Testis (tissue), 3 donors: ENCODE results near the gene ARID2. TPM values are rescaled to one million over a fixed set of nuclear protein-coding genes. Genes with fewer than 3 reads are reported as not detected.

ENCODE experiments used
- DNase-seq: peaks from one replicate; pipeline ENCODE4 v3.0.0-alpha.2; 2019
- H3K27ac ChIP-seq, 2 donors: fragments of 200-600 bp; sonication (generic); one replicate each; pipeline ENCODE4 v1.5.1; 2019
- H3K27me3 ChIP-seq: fragments of 200-600 bp; sonication (generic); one replicate; pipeline ENCODE4 v1.5.1; 2019
- H3K36me3 ChIP-seq: fragments of 200-600 bp; sonication (generic); one replicate; pipeline ENCODE4 v1.5.1; 2017; ENCODE audit warnings: low read depth; ENCODE audit errors: missing control alignments
- H3K4me1 ChIP-seq: fragments of 200-600 bp; sonication (generic); one replicate; pipeline ENCODE4 v1.5.1; 2019
- H3K4me3 ChIP-seq, 2 donors: fragments of 200-600 bp; sonication (generic); one replicate each; pipeline ENCODE4 v1.5.1; 2017 to 2019
- H3K9me3 ChIP-seq: fragments of 200-600 bp; sonication (generic); one replicate; pipeline ENCODE4 v1.5.1; 2017
- POLR2A ChIP-seq: fragments of 450-650 bp; IDR thresholded peaks from one replicate; pipeline ENCODE4 v1.6.1; 2017; ENCODE audit warnings: antibody characterized with exemption, mild to moderate bottlenecking, moderate library complexity
- WGBS, 2 donors: methylation state at CpG; one replicate each; pipeline ENCODE4 v1.1.5; 2018; 5-methylcytosine and 5-hydroxymethylcytosine counted together
- intact Hi-C: fragments of 100-400 bp; cut with DNase I; formaldehyde crosslinking; loops from one replicate; pipeline ENCODE4 v1.15.1; 2023; ENCODE audit warnings: low total_unique reads
- polyA plus RNA-seq: library from polyadenylated mRNA; stranded (reverse); fragments of 350-450 nt; fragmentation: Illumina TruSeq; extraction: RNeasy Lipid Tissue Mini Kit (QIAGEN cat#74804); gene quantifications from one replicate; pipeline ENCODE4 v1.2.3, GENCODE V29; 2014; ENCODE audit warnings: low read depth, low replicate concordance; ENCODE audit not compliant: insufficient read depth
- total RNA-seq, 2 donors: library from RNA; depleted of rRNA; stranded (reverse); fragments of >200 nt; gene quantifications; one replicate each; pipeline ENCODE4 v1.2.3, GENCODE V29; 2016
- TF ChIP-seq, protein P1 (sequence below), 3 experiments: fragments of 450-650 bp in 2 of 3; fragments of 200-600 bp in 1 of 3; sonication (generic) in 1 of 3; IDR thresholded peaks; one replicate each; pipeline ENCODE4 v1.5.1; 2016 to 2019; ENCODE audit warnings: antibody characterized with exemption in 3 of 3, mild to moderate bottlenecking in 2 of 3, moderate library complexity in 1 of 3

ARID2 gene
- total and polyA plus RNA-seq, 3 donors from 2014 or later, result 50.4 to 82.2 (median 72.4) TPM

GRCh38 chr12:45687081-45688015 lies 42.2 kb upstream of the ARID2 start:
- Histone ChIP-seq H3K4me3 (no peak overlapping the region), H3K9me3 (no peaks in the 10 kb centered on the region), H3K27ac (no peak overlapping the region), H3K4me1 (no peaks in the 10 kb centered on the region), H3K27me3 (no peaks in the 10 kb centered on the region), H3K36me3 (no peaks in the 10 kb centered on the region)
- 94 to 100% methylated on average over 1 of the region's 1 CpG for WGBS, 2 donors
- no peak for TF ChIP-seq POLR2A
- TF ChIP-seq, protein P1, sequence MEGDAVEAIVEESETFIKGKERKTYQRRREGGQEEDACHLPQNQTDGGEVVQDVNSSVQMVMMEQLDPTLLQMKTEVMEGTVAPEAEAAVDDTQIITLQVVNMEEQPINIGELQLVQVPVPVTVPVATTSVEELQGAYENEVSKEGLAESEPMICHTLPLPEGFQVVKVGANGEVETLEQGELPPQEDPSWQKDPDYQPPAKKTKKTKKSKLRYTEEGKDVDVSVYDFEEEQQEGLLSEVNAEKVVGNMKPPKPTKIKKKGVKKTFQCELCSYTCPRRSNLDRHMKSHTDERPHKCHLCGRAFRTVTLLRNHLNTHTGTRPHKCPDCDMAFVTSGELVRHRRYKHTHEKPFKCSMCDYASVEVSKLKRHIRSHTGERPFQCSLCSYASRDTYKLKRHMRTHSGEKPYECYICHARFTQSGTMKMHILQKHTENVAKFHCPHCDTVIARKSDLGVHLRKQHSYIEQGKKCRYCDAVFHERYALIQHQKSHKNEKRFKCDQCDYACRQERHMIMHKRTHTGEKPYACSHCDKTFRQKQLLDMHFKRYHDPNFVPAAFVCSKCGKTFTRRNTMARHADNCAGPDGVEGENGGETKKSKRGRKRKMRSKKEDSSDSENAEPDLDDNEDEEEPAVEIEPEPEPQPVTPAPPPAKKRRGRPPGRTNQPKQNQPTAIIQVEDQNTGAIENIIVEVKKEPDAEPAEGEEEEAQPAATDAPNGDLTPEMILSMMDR (IDR thresholded peaks at IDR 0.05), result no peak
- DNase-seq, result no peak
- intact Hi-C loops, result no loop called here

DNA sequence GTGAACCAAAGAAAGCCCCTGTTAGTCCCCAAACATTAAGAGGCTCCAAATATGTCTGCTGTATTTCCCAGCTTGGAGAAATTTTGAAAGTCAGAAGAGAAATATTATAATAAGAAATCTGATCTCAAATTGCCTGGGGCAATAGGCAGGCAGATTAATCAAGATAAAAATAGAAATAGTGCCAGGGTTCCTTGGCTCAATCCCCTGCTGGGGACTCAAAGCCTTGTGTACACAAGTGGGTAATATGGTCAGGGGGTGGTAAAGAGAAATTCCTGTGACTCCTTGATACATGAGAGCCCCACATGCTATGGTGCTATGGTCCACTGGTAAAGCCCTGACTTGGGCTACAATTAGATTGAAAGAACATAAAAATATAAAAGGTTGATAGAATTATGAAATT lies 41.3 kb upstream of the ARID2 start:
- TF ChIP-seq POLR2A, result no peak
- TF ChIP-seq, protein P1 (IDR thresholded peaks at IDR 0.05), result no peak
- no peak overlapping the region for H3K4me3 ChIP-seq

GRCh38 chr12:45695035-45695434 lies 34.5 kb upstream of the ARID2 start:
- Histone ChIP-seq H3K4me1 (no peaks in the 10 kb centered on the region), H3K27ac (no peak overlapping the region), H3K36me3 (no peaks in the 10 kb centered on the region), H3K9me3 (no peaks in the 10 kb centered on the region), H3K27me3 (no peaks in the 10 kb centered on the region), H3K4me3 (no peak overlapping the region)
- 77 to 79% methylated on average over 2 of the region's 2 CpGs for WGBS, 2 donors
- intact Hi-C loops, result no loop called here
- TF ChIP-seq, protein P1 (IDR thresholded peaks at IDR 0.05), result no peak
- DNase-seq, result no peak

More for the DNA sequence above, 41.3 kb upstream of the ARID2 start:
- Histone ChIP-seq H3K27ac (no peak overlapping the region), H3K36me3 (no peaks in the 10 kb centered on the region), H3K27me3 (no peaks in the 10 kb centered on the region), H3K4me1 (no peaks in the 10 kb centered on the region), H3K9me3 (no peaks in the 10 kb centered on the region)
- intact Hi-C loops, result no loop called here
- no peak for DNase-seq

GRCh38 chr12:45695606-45696005 lies 33.9 kb upstream of the ARID2 start:
- DNase-seq, result no peak
- H3K4me1 ChIP-seq, result no peaks in the 10 kb centered on the region
- no peaks in the 10 kb centered on the region for H3K9me3 ChIP-seq
- no peak overlapping the region for H3K27ac ChIP-seq
- no peaks in the 10 kb centered on the region for H3K27me3 ChIP-seq
- TF ChIP-seq POLR2A, result no peak
- TF ChIP-seq, protein P1 (IDR thresholded peaks at IDR 0.05), result no peak
- no peak overlapping the region for H3K4me3 ChIP-seq
- intact Hi-C loops, result no loop called here
- no peaks in the 10 kb centered on the region for H3K36me3 ChIP-seq

GRCh38 chr12:45696049-45696448 lies 33.5 kb upstream of the ARID2 start:
- H3K36me3 ChIP-seq, result no peaks in the 10 kb centered on the region
- no peak overlapping the region for H3K27ac ChIP-seq
- no peak overlapping the region for H3K4me3 ChIP-seq
- H3K27me3 ChIP-seq, result no peaks in the 10 kb centered on the region
- WGBS, 2 donors, result 96 to 98% methylated on average over 7 of the region's 7 CpGs
- no peak for TF ChIP-seq POLR2A
- TF ChIP-seq, protein P1 (IDR thresholded peaks at IDR 0.05), result no peak
- no peak for DNase-seq
- H3K9me3 ChIP-seq, result no peaks in the 10 kb centered on the region
- intact Hi-C loops, result no loop called here
- no peaks in the 10 kb centered on the region for H3K4me1 ChIP-seq
